Measurements from ENCODE around the gene ATP9B. TPM values are rescaled to one million over a fixed set of nuclear protein-coding genes. Genes with fewer than 3 reads are reported as not detected.

The ATP9B gene
- total RNA-seq, 2 experiments from 2014 or later = 61.9 to 63.5 TPM

DNA sequence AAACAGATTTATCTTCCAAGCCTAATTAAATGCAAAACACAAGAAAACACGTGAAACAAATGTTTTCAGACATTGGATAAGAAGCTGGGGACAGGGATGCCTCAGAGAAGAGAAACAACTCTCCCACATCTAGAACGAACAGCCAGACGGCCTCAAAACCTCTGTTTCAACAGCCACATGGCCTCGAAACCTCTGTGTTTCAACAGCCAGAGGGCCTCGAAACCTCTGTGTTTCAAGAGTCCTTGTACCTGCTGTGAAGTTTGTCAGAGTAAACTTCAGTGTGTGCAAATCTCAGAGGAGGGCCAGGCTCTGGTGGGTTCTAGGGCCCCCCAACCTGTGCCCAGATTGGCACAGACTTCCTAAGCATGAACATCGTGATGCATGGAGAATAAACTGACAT lies 283.2 kb downstream of the ATP9B start:
- no peak overlapping the region for H3K4me3 Mint-ChIP-seq

GRCh38 chr18:79353267-79353666 lies 284.1 kb downstream of the ATP9B start:
- Histone ChIP-seq H3K4me1 (ENCODE audit: insufficient read depth, low read length) (no peaks in the 10 kb centered on the region), H3K27ac (ENCODE audit: low read depth in 1 of 2, low read length in 2 of 2) (no peak overlapping the region), H3K27me3 (ENCODE audit: control insufficient read depth in 1 of 2, insufficient read depth in 2 of 2, low read length in 2 of 2) (no peaks in the 10 kb centered on the region), H3K9me3 (ENCODE audit: control insufficient read depth in 1 of 2, insufficient read depth in 1 of 2, low read length in 2 of 2) (no peaks in the 10 kb centered on the region), H3K36me3 (ENCODE audit: insufficient read depth, low read length) (peaks cover 15% of the 10 kb centered on the region), H3K4me3 (ENCODE audit: low read length) (no peak overlapping the region)
- no peaks in the 10 kb centered on the region for H3K27me3 Mint-ChIP-seq
- no peaks in the 10 kb centered on the region for H3K4me1 Mint-ChIP-seq (ENCODE audit: low read depth)
- no peaks in the 10 kb centered on the region for H3K9me3 Mint-ChIP-seq
- DNase-seq (no peak), ATAC-seq (ENCODE audit: poor library complexity) (no peak)
- peaks cover 63% of the 10 kb centered on the region for H3K36me3 Mint-ChIP-seq (ENCODE audit: low read depth)
- intact Hi-C loops (cut with DNase I, micrococcal nuclease) = no loop called here
- ChIA-PET POLR2A (no interaction called here), CTCF (no interaction called here)
- no peak overlapping the region for H3K4me3 Mint-ChIP-seq
- no peak for TF ChIP-seq CTCF (IDR thresholded peaks at IDR 0.05)
- no peak overlapping the region for H3K27ac Mint-ChIP-seq

More for the DNA sequence above, 283.2 kb downstream of the ATP9B start:
- Histone ChIP-seq H3K4me3 (ENCODE audit: low read length) (no peak overlapping the region), H3K36me3 (ENCODE audit: insufficient read depth, low read length) (peaks cover 20% of the 10 kb centered on the region), H3K27me3 (ENCODE audit: control insufficient read depth in 1 of 2, insufficient read depth in 2 of 2, low read length in 2 of 2) (no peaks in the 10 kb centered on the region), H3K9me3 (ENCODE audit: control insufficient read depth in 1 of 2, insufficient read depth in 1 of 2, low read length in 2 of 2) (no peaks in the 10 kb centered on the region), H3K4me1 (ENCODE audit: insufficient read depth, low read length) (no peaks in the 10 kb centered on the region), H3K27ac (ENCODE audit: low read depth in 1 of 2, low read length in 2 of 2) (no peak overlapping the region)
- no peak overlapping the region for H3K27ac Mint-ChIP-seq
- no peaks in the 10 kb centered on the region for H3K27me3 Mint-ChIP-seq
- TF ChIP-seq CTCF (IDR thresholded peaks at IDR 0.05) = no peak
- POLR2A ChIA-PET = no interaction called here
- H3K36me3 Mint-ChIP-seq (ENCODE audit: low read depth) = peaks cover 69% of the 10 kb centered on the region
- CTCF ChIA-PET = no interaction called here
- ATAC-seq (ENCODE audit: poor library complexity) (no peak), DNase-seq (no peak)
- no peaks in the 10 kb centered on the region for H3K9me3 Mint-ChIP-seq
- intact Hi-C loops (cut with DNase I, micrococcal nuclease) = no loop called here
- H3K4me1 Mint-ChIP-seq (ENCODE audit: low read depth) = no peaks in the 10 kb centered on the region

GRCh38 chr18:79354350-79354749 lies 285.2 kb downstream of the ATP9B start:
- TF ChIP-seq CTCF (IDR thresholded peaks at IDR 0.05) = no peak
- ATAC-seq (ENCODE audit: poor library complexity) = no peak
- no peaks in the 10 kb centered on the region for H3K9me3 ChIP-seq (ENCODE audit: control insufficient read depth in 1 of 2, insufficient read depth in 1 of 2, low read length in 2 of 2)
- CTCF ChIA-PET = interaction anchor here (0.7 kb wide), 1 partner anchor 201 kb away, joined by 3 read pairs; no protein-coding TSS in a partner anchor
- H3K27ac ChIP-seq (ENCODE audit: low read depth in 1 of 2, low read length in 2 of 2) = no peak overlapping the region
- H3K4me1 Mint-ChIP-seq (ENCODE audit: low read depth) = no peaks in the 10 kb centered on the region
- no peaks in the 10 kb centered on the region for H3K9me3 Mint-ChIP-seq
- H3K27ac Mint-ChIP-seq = no peak overlapping the region
- POLR2A ChIA-PET = no interaction called here
- no peaks in the 10 kb centered on the region for H3K27me3 Mint-ChIP-seq
- peaks cover 60% of the 10 kb centered on the region for H3K36me3 Mint-ChIP-seq (ENCODE audit: low read depth)
- no peak for DNase-seq
- no peaks in the 10 kb centered on the region for H3K4me1 ChIP-seq (ENCODE audit: insufficient read depth, low read length)
- no peak overlapping the region for H3K4me3 Mint-ChIP-seq
- H3K36me3 ChIP-seq (ENCODE audit: insufficient read depth, low read length) = peaks cover 16% of the 10 kb centered on the region
- no peaks in the 10 kb centered on the region for H3K27me3 ChIP-seq (ENCODE audit: control insufficient read depth in 1 of 2, insufficient read depth in 2 of 2, low read length in 2 of 2)
- no peak overlapping the region for H3K4me3 ChIP-seq (ENCODE audit: low read length)
- intact Hi-C loops (cut with DNase I, micrococcal nuclease) = no loop called here

All from CD4-positive, alpha-beta T cell (primary cell).